ENCODE results near the gene CACNB4. TPM values are rescaled to one million over a fixed set of nuclear protein-coding genes. Genes with fewer than 3 reads are reported as not detected.
"Not testable (repeated sequence)": the region's sequence is repeated elsewhere in the genome, so short reads cannot be mapped to it uniquely, and the experiment has no call there.

Gene CACNB4
- total RNA-seq, 2 experiments from 2014 or later = 0.14 to 0.20 TPM

DNA sequence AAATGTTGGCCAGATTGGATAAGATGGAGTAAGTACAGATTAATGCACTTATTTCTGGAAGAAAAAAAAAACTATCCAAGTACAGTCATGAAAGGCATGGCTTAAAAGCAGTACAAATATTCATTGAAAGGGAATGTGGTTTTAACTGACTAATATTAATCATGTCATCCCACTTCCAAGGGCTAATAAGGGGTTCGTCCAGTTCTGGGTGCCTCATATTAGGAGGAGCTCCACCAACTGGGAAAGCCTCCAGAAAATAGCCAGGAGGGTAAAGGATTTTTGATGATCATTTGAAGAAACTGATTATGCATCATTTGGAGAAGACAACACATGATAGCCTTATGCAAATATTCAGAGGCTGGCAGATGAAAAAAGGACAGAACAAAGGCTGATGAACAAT lies 155.4 kb downstream of the CACNB4 start:
- no peaks in the 10 kb centered on the region for H3K36me3 ChIP-seq (ENCODE audit: insufficient read depth, low read length)
- H3K27ac ChIP-seq (ENCODE audit: low read depth in 1 of 2, low read length in 2 of 2) = no peak overlapping the region
- H3K27me3 ChIP-seq (ENCODE audit: control insufficient read depth in 1 of 2, insufficient read depth in 2 of 2, low read length in 2 of 2) = peaks cover 2 to 4% of the 10 kb centered on the region in 2 experiments
- CTCF ChIA-PET = no interaction called here
- TF ChIP-seq CTCF (IDR thresholded peaks at IDR 0.05) = no peak
- H3K4me3 ChIP-seq (ENCODE audit: low read length) = no peak overlapping the region
- no peaks in the 10 kb centered on the region for H3K36me3 Mint-ChIP-seq (ENCODE audit: low read depth)
- H3K9me3 ChIP-seq (ENCODE audit: control insufficient read depth in 1 of 2, insufficient read depth in 1 of 2, low read length in 2 of 2) = peaks cover 0 to 5% of the 10 kb centered on the region in 2 experiments
- H3K9me3 Mint-ChIP-seq = peaks cover 11% of the 10 kb centered on the region
- H3K27ac Mint-ChIP-seq = no peak overlapping the region
- ATAC-seq (ENCODE audit: poor library complexity) = no peak
- no peak for DNase-seq
- H3K4me1 Mint-ChIP-seq (ENCODE audit: low read depth) = peaks cover 10% of the 10 kb centered on the region
- intact Hi-C loops (cut with DNase I, micrococcal nuclease) = no loop called here
- H3K4me3 Mint-ChIP-seq = no peak overlapping the region
- H3K4me1 ChIP-seq (ENCODE audit: insufficient read depth, low read length) = peaks cover 4% of the 10 kb centered on the region
- peaks cover 20% of the 10 kb centered on the region for H3K27me3 Mint-ChIP-seq
- POLR2A ChIA-PET = no interaction called here

GRCh38 chr2:151942540-151943205 lies 156.2 kb downstream of the CACNB4 start:
- H3K4me3 ChIP-seq (ENCODE audit: low read length); H3K36me3 Mint-ChIP-seq (ENCODE audit: low read depth); H3K9me3 ChIP-seq (ENCODE audit: control insufficient read depth in 1 of 2, insufficient read depth in 1 of 2, low read length in 2 of 2); H3K27ac Mint-ChIP-seq; intact Hi-C loops (cut with DNase I, micrococcal nuclease); H3K4me3 Mint-ChIP-seq; CTCF ChIA-PET; DNase-seq; ATAC-seq (ENCODE audit: poor library complexity); H3K27ac ChIP-seq (ENCODE audit: low read depth in 1 of 2, low read length in 2 of 2); H3K36me3 ChIP-seq (ENCODE audit: insufficient read depth, low read length); H3K4me1 Mint-ChIP-seq (ENCODE audit: low read depth); H3K4me1 ChIP-seq (ENCODE audit: insufficient read depth, low read length); POLR2A ChIA-PET; H3K27me3 ChIP-seq (ENCODE audit: control insufficient read depth in 1 of 2, insufficient read depth in 2 of 2, low read length in 2 of 2): not testable (repeated sequence)
- Mint-ChIP-seq H3K27me3 (peaks cover 19% of the 10 kb centered on the region), H3K9me3 (peaks cover 11% of the 10 kb centered on the region)

DNA sequence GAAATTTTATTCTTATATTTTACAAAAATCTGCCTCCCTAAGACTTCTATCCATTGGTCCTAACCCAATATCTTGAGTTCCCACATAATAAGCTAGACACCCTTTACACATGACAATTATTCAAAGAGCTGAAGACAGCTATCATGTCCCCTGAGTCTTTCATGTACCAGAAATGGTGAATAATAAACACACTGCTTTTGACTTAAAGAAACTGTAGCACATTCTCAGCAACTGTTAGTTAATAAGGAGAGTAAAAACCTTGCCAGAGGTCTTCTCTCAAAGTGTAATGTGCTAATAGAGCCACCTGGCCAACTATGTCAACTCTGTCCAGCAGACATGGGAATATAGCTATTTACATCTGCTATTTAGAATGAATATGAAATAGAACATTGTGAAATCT lies 160.9 kb downstream of the CACNB4 start:
- DNase-seq = no peak
- H3K4me1 Mint-ChIP-seq (ENCODE audit: low read depth) = no peaks in the 10 kb centered on the region
- intact Hi-C loops (cut with DNase I, micrococcal nuclease) = no loop called here
- no peak overlapping the region for H3K4me3 Mint-ChIP-seq
- Histone ChIP-seq H3K27me3 (ENCODE audit: control insufficient read depth in 1 of 2, insufficient read depth in 2 of 2, low read length in 2 of 2) (no peaks in the 10 kb centered on the region), H3K9me3 (ENCODE audit: control insufficient read depth in 1 of 2, insufficient read depth in 1 of 2, low read length in 2 of 2) (peaks cover 0 to 5% of the 10 kb centered on the region in 2 experiments), H3K27ac (ENCODE audit: low read depth in 1 of 2, low read length in 2 of 2) (no peak overlapping the region), H3K4me1 (ENCODE audit: insufficient read depth, low read length) (no peaks in the 10 kb centered on the region), H3K36me3 (ENCODE audit: insufficient read depth, low read length) (no peaks in the 10 kb centered on the region), H3K4me3 (ENCODE audit: low read length) (no peak overlapping the region)
- CTCF ChIA-PET = interaction anchor here (0.6 kb wide), 1 partner anchor 711 kb away, joined by 3 read pairs; no protein-coding TSS in a partner anchor
- H3K36me3 Mint-ChIP-seq (ENCODE audit: low read depth) = no peaks in the 10 kb centered on the region
- no peak for ATAC-seq (ENCODE audit: poor library complexity)
- peaks cover 8% of the 10 kb centered on the region for H3K9me3 Mint-ChIP-seq
- peaks cover 11% of the 10 kb centered on the region for H3K27me3 Mint-ChIP-seq
- POLR2A ChIA-PET = no interaction called here
- no peak overlapping the region for H3K27ac Mint-ChIP-seq
- no peak for TF ChIP-seq CTCF (IDR thresholded peaks at IDR 0.05)

GRCh38 chr2:151936626-151937025 lies 162.2 kb downstream of the CACNB4 start:
- H3K9me3 Mint-ChIP-seq = peaks cover 2% of the 10 kb centered on the region
- Histone ChIP-seq H3K27me3 (ENCODE audit: control insufficient read depth in 1 of 2, insufficient read depth in 2 of 2, low read length in 2 of 2) (no peaks in the 10 kb centered on the region), H3K36me3 (ENCODE audit: insufficient read depth, low read length) (no peaks in the 10 kb centered on the region), H3K4me3 (ENCODE audit: low read length) (no peak overlapping the region), H3K9me3 (ENCODE audit: control insufficient read depth in 1 of 2, insufficient read depth in 1 of 2, low read length in 2 of 2) (no peaks in the 10 kb centered on the region), H3K4me1 (ENCODE audit: insufficient read depth, low read length) (no peaks in the 10 kb centered on the region), H3K27ac (ENCODE audit: low read depth in 1 of 2, low read length in 2 of 2) (no peak overlapping the region)
- no peaks in the 10 kb centered on the region for H3K4me1 Mint-ChIP-seq (ENCODE audit: low read depth)
- H3K36me3 Mint-ChIP-seq (ENCODE audit: low read depth) = no peaks in the 10 kb centered on the region
- ATAC-seq (ENCODE audit: poor library complexity) (no peak), DNase-seq (no peak)
- H3K27ac Mint-ChIP-seq = no peak overlapping the region
- H3K27me3 Mint-ChIP-seq = peaks cover 17% of the 10 kb centered on the region
- ChIA-PET POLR2A (no interaction called here), CTCF (no interaction called here)
- no peak for TF ChIP-seq CTCF (IDR thresholded peaks at IDR 0.05)
- intact Hi-C loops (cut with DNase I, micrococcal nuclease) = no loop called here
- H3K4me3 Mint-ChIP-seq = no peak overlapping the region

Data from CD4-positive, alpha-beta T cell (primary cell).